ENCODE results near the gene ADAM23. TPM values are rescaled to one million over a fixed set of nuclear protein-coding genes. Genes with fewer than 3 reads are reported as not detected.

Gene ADAM23
- total and polyA plus RNA-seq, 4 donors: 0.12 to 0.51 (median 0.17) TPM; not detected in 1

- H3K4me3 ChIP-seq (ENCODE audit: low read depth in 1 of 3, low read length in 3 of 3): no peak overlapping the region
- TF ChIP-seq TAF1 (conservative IDR thresholded peaks at IDR 0.05) (no peak), FOXA1 (IDR thresholded peaks at IDR 0.05) (no peak), NR2F2 (IDR thresholded peaks at IDR 0.05) (no peak), SP1 (IDR thresholded peaks at IDR 0.05) (no peak), FOXA2 (IDR thresholded peaks at IDR 0.05) (no peak), RXRA (IDR thresholded peaks at IDR 0.05) (no peak)
- peaks cover 0 to 10% (median 0%) of the 10 kb centered on the region in 4 donors for H3K27me3 ChIP-seq (ENCODE audit: control insufficient read depth in 4 of 4, insufficient read depth in 4 of 4, low read length in 3 of 4)
- no peaks in the 10 kb centered on the region for H3K9me3 ChIP-seq (ENCODE audit: control insufficient read depth in 4 of 4, low read length in 3 of 4)
- 79% methylated on average over 3 of the region's 3 CpGs for WGBS
- no peak for DNase-seq (ENCODE audit: low spot score)
- H3K4me1 ChIP-seq (ENCODE audit: control insufficient read depth in 4 of 4, insufficient read depth in 4 of 4, low read length in 3 of 4): no peaks in the 10 kb centered on the region
- no peak overlapping the region for H3K9ac ChIP-seq (ENCODE audit: low read depth in 1 of 2, low read length in 2 of 2)
- H3K36me3 ChIP-seq (ENCODE audit: control insufficient read depth in 4 of 4, insufficient read depth in 3 of 4, low read depth in 1 of 4, low read length in 3 of 4): no peaks in the 10 kb centered on the region
- no peak overlapping the region for H3K27ac ChIP-seq (ENCODE audit: low read depth in 1 of 2, low read length in 2 of 2)
Measured at GRCh38 chr2:206665251-206665650, 221.9 kb downstream of the ADAM23 start.

Other genes with a start within 250 kb of the ADAM23 start
- 1 to 10 TPM; 2.7 to 5.9 TPM for gene ZDBF2, start 168.9 kb upstream of the ADAM23 start, total RNA-seq
- 1 to 10 TPM in 1 of 2 donors, under 1 TPM in 1; 0.97 to 1.2 TPM for gene ZDBF2, start 168.9 kb upstream of the ADAM23 start, polyA plus RNA-seq
- not detected for gene FAM237A, start 199.0 kb downstream of the ADAM23 start, total RNA-seq
- not detected for gene FAM237A, start 199.0 kb downstream of the ADAM23 start, polyA plus RNA-seq

Data from liver (tissue), 9 donors.